ENCODE data around the gene PLXNA2. TPM values are rescaled to one million over a fixed set of nuclear protein-coding genes. Genes with fewer than 3 reads are reported as not detected.

Gene PLXNA2
- total RNA-seq, 2 experiments from 2014 or later: 0.23 TPM; not detected in 1

GRCh38 chr1:208250613-208251012 lies 6.4 kb upstream of the PLXNA2 start:
- no TSS peak for BruUV-seq (replicated peaks)
- Histone ChIP-seq H3K9me2 (ENCODE audit: insufficient read depth, low read length) (no peaks in the 10 kb centered on the region), H3K4me1 (ENCODE audit: insufficient read depth, low read length, poor library complexity, severe bottlenecking) (no peaks in the 10 kb centered on the region), H2AFZ (ENCODE audit: low read length) (no peak overlapping the region), H3K4me3 (ENCODE audit: low read depth, low read length, poor library complexity, severe bottlenecking) (no peak overlapping the region), H3K36me3 (ENCODE audit: insufficient read depth, low read length) (no peaks in the 10 kb centered on the region), H3K9me3 (ENCODE audit: low read length) (no peaks in the 10 kb centered on the region), H3K4me2 (ENCODE audit: low read length) (no peak overlapping the region), H3K27ac (ENCODE audit: low read depth, low read length, poor library complexity, severe bottlenecking) (no peak overlapping the region), H4K20me1 (ENCODE audit: insufficient read depth, low read length) (no peaks in the 10 kb centered on the region), H3K79me2 (ENCODE audit: insufficient read depth, low read depth, low read length) (no peaks in the 10 kb centered on the region)
- CTCF ChIA-PET (ENCODE audit: unreplicated experiment): no interaction called here
- intact Hi-C loops (cut with micrococcal nuclease; ENCODE audit: unreplicated experiment): no loop called here
- no peak for DNase-seq (ENCODE audit: low spot score)
- POLR2A ChIA-PET: no interaction called here
- TF ChIP-seq, protein P1, sequence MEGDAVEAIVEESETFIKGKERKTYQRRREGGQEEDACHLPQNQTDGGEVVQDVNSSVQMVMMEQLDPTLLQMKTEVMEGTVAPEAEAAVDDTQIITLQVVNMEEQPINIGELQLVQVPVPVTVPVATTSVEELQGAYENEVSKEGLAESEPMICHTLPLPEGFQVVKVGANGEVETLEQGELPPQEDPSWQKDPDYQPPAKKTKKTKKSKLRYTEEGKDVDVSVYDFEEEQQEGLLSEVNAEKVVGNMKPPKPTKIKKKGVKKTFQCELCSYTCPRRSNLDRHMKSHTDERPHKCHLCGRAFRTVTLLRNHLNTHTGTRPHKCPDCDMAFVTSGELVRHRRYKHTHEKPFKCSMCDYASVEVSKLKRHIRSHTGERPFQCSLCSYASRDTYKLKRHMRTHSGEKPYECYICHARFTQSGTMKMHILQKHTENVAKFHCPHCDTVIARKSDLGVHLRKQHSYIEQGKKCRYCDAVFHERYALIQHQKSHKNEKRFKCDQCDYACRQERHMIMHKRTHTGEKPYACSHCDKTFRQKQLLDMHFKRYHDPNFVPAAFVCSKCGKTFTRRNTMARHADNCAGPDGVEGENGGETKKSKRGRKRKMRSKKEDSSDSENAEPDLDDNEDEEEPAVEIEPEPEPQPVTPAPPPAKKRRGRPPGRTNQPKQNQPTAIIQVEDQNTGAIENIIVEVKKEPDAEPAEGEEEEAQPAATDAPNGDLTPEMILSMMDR (conservative IDR thresholded peaks at IDR 0.05; ENCODE audit: low read length): no peak
- no peak for TF ChIP-seq EZH2phosphoT487 (IDR thresholded peaks at IDR 0.05; ENCODE audit: borderline replicate concordance, low read depth, low read length)

- Histone ChIP-seq H3K4me1 (ENCODE audit: insufficient read depth, low read length, poor library complexity, severe bottlenecking) (peaks cover 7% of the 10 kb centered on the region), H3K36me3 (ENCODE audit: insufficient read depth, low read length) (no peaks in the 10 kb centered on the region), H4K20me1 (ENCODE audit: insufficient read depth, low read length) (no peaks in the 10 kb centered on the region), H3K27ac (ENCODE audit: low read depth, low read length, poor library complexity, severe bottlenecking) (no peak overlapping the region), H3K79me2 (ENCODE audit: insufficient read depth, low read depth, low read length) (no peaks in the 10 kb centered on the region), H3K4me3 (ENCODE audit: low read depth, low read length, poor library complexity, severe bottlenecking) (no peak overlapping the region), H3K9me2 (ENCODE audit: insufficient read depth, low read length) (no peaks in the 10 kb centered on the region), H2AFZ (ENCODE audit: low read length) (no peak overlapping the region), H3K4me2 (ENCODE audit: low read length) (no peak overlapping the region), H3K9me3 (ENCODE audit: low read length) (no peaks in the 10 kb centered on the region)
- intact Hi-C loops (cut with micrococcal nuclease; ENCODE audit: unreplicated experiment): no loop called here
- POLR2A ChIA-PET: no interaction called here
- CTCF ChIA-PET (ENCODE audit: unreplicated experiment): no interaction called here
- no peak for DNase-seq (ENCODE audit: low spot score)
- BruUV-seq (replicated peaks): no TSS peak
- no peak for TF ChIP-seq EZH2phosphoT487 (IDR thresholded peaks at IDR 0.05; ENCODE audit: borderline replicate concordance, low read depth, low read length)
Measured at GRCh38 chr1:208248991-208249696, 5.0 kb upstream of the PLXNA2 start.

- no peak overlapping the region for H2AFZ ChIP-seq (ENCODE audit: low read length)
- H3K4me1 ChIP-seq (ENCODE audit: insufficient read depth, low read length, poor library complexity, severe bottlenecking): peaks cover 7% of the 10 kb centered on the region
- DNase-seq (ENCODE audit: low spot score): no peak
- no peak for TF ChIP-seq EZH2phosphoT487 (IDR thresholded peaks at IDR 0.05; ENCODE audit: borderline replicate concordance, low read depth, low read length)
- TF ChIP-seq, protein P1 (conservative IDR thresholded peaks at IDR 0.05; ENCODE audit: low read length): no peak
- no peak overlapping the region for H3K4me2 ChIP-seq (ENCODE audit: low read length)
- intact Hi-C loops (cut with micrococcal nuclease; ENCODE audit: unreplicated experiment): no loop called here
- no peaks in the 10 kb centered on the region for H3K9me2 ChIP-seq (ENCODE audit: insufficient read depth, low read length)
- H3K27ac ChIP-seq (ENCODE audit: low read depth, low read length, poor library complexity, severe bottlenecking): no peak overlapping the region
- no peaks in the 10 kb centered on the region for H3K9me3 ChIP-seq (ENCODE audit: low read length)
- ChIA-PET POLR2A (no interaction called here), CTCF (ENCODE audit: unreplicated experiment) (no interaction called here)
- H3K79me2 ChIP-seq (ENCODE audit: insufficient read depth, low read depth, low read length): no peaks in the 10 kb centered on the region
- H4K20me1 ChIP-seq (ENCODE audit: insufficient read depth, low read length): no peaks in the 10 kb centered on the region
- H3K4me3 ChIP-seq (ENCODE audit: low read depth, low read length, poor library complexity, severe bottlenecking): no peak overlapping the region
- BruUV-seq (replicated peaks): no TSS peak
- no peaks in the 10 kb centered on the region for H3K36me3 ChIP-seq (ENCODE audit: insufficient read depth, low read length)
Measured at GRCh38 chr1:208248307-208248801, 4.2 kb upstream of the PLXNA2 start.

Measured in OCI-LY7 (cell line).